Right renal cortex interstitium (tissue), 3 donors: ENCODE measurements around the gene APELA. TPM values are rescaled to one million over a fixed set of nuclear protein-coding genes. Genes with fewer than 3 reads are reported as not detected.
"Not testable (repeated sequence)": the region's sequence is repeated elsewhere in the genome, so short reads cannot be mapped to it uniquely, and the experiment has no call there.

ENCODE experiments used
- DNase-seq, 3 donors: peaks; one replicate each; pipeline ENCODE4 v3.0.0-alpha.2; 2013; ENCODE audit warnings: low read depth in 3 of 3, low spot score in 2 of 3
- polyA plus RNA-seq, 3 donors: library from polyadenylated mRNA; unstranded; fragments of 120-200 nt; gene quantifications; one replicate each; pipeline ENCODE4 v1.2.1, GENCODE V29; 2013; ENCODE audit not compliant: insufficient read length in 3 of 3

Gene APELA, protein sequence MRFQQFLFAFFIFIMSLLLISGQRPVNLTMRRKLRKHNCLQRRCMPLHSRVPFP
- polyA plus RNA-seq, result 10 to 100 TPM; 10.7 to 13.6 (median 11.8) TPM

DNA sequence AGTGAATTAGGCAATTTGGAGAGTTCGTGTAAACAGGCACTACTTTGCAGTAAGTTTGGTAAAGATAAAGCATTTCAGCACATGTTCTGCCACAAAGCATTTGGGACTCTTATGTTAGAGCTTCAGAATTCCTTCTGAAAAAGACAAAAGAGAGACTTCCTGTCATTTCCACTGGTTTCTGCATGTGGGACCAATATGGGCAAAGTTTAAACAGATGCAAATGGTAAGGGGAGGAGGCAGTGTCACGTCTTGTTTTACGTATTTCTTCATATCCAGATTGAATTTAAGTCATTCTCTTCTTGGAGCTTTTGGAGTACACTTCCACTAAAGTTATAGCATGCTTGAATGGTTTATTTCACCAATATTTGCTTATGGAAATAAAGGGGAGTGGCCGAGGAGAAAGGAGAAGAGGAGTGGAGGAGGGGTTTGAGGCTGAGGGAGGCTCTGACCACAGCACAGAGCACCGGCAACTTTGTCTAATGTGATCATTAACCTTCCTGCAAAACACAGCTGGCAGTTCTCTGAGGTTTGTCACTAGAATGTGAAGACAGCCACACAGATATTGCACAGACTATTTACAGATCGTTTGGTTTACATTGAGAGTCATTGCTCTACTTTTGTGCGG lies at the start of gene APELA:
Gene APELA (plus strand): TSS at position 479 of the 625 bp plus-strand sequence. CDS start 154 bp downstream, outside the sequence.
- peak in 2 of 3 donors; percentile 10 to 23 for DNase-seq

DNA sequence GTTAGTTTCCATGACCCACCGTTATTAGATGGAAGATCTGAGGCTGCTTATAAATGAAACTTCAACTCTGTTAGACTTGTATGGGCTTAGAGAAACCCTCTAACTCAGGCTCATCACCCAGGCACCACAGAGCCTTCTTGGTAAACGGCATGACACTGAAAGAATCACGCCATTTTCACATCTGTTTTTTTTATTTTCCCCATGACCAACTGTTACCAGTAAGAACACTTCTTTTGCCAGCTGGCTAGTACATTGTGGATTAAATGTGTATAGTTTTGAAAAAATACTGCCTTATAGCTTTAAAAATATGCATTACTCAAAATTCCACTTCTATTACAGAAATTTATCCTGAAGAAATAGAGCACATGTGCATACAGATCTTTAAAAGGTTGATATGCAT lies 48.0 kb upstream of the APELA start:
- DNase-seq, result no peak

DNA sequence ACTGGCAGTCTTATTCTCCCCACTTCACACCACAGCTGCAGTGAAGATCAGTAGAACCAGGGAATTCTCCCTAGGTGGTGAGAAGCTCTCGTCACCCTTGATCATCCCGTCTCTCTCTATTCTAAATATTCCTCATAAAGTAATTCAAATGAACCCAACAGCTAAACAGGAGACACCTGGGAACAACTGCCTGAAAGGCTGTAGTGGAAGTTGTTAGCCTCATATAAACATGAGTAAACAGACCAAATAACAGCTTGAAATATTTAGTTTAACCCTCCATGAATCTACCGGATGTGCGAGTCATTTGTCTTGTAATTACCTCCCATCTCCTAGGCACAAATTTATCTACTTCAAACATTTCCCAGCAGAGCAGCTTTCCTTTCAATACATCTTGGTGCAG lies 30.4 kb upstream of the APELA start:
- DNase-seq, result no peak

DNA sequence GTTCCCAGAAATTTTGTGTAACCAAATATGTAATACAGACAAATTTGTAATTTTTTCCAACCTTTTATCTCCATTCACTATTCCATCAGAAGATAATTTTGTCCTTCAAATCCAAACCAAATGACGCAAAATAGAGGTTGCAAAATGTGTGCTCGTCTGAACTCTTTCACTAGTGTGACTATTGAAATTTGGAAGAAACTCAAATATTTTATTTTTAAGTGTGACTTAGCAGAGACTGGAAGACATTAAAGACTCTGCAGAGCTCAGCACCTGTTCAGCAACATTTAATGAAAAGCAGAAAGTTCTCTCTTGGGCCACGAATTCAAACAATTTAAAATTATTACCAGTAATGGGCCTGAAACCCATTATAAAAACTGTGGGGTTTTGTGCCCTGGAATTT lies 30.0 kb upstream of the APELA start:
- DNase-seq, result no peak

DNA sequence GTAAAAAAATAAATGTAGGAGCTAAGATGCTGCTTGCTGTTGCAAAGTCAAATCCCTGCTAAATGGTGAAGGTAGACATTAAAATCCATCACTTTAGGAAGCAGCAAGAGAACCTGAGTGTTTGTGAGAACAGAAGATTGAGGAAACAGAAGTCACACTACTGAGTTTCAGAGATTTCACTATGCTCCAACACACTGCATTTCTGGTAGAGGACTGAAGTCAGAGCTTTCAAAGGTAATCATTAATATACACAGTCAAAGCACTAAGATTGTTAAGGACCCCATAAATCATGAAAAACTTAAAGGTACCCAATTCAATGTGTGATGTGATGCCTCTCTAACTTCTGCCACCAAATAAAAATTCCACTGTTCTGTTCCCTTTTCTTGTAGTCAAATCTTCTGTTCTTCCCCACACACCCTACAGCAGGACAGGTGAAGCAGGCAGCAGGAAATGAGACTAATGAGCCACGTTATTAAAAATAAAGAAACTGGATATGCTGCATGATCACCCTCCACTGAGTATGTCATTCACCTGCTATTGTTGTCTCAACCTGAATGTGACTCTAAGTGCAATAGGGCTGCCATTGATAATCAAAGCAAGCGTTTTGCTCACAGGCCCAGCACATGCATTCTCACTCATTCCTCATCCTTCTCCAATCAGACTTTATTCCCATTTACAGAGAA lies 28.9 kb upstream of the APELA start:
- no peak for DNase-seq

DNA sequence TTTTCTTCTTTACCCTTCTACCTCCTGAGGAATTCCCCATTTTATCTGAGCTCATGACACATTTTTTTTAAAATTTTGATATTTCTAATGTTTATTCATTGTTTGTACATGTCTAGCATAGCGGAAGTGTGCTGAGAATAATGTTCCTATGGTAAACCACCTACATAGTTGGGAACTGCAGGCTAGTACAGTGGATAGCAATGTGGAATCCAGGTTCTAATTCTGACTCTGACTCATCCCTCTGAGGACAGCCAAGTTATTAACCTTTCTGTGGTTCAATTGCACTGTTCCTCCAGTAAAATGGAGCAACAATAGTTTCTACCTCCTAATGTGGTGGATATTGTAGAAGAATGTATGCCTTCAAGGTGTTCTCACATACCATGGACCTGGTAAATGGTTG lies 20.6 kb upstream of the APELA start:
- DNase-seq, result no peak

DNA sequence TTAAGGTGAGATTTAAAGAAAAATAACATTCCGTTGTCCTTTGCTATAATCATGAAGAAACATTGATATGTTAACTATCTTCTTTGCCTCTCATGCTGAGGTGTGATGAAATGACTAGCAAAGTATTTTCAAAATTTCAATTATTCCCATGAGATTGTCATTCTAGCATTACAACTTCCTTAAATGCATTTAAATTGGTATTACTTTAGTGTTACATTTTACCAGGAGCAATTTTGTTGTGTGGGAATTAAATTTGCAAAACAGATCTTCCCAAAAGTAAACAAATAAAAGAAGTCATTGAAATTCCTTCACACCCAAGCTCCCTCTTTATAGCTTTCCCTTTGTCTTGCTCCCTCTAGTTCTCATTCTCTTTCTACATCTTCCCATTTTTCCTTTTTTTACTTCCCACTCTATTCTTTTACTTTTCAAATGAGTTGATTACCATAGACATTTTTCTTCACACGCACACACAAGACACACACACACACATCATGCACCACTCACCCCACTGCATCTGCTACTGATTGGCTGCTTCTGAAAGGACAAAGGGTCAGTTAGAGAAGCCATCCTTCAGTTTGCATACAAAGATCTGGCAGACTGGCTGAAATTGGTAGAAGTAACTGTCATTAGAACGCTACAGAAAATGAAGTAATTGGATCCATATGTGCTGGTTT lies 10.0 kb upstream of the APELA start:
- DNase-seq, result no peak

DNA sequence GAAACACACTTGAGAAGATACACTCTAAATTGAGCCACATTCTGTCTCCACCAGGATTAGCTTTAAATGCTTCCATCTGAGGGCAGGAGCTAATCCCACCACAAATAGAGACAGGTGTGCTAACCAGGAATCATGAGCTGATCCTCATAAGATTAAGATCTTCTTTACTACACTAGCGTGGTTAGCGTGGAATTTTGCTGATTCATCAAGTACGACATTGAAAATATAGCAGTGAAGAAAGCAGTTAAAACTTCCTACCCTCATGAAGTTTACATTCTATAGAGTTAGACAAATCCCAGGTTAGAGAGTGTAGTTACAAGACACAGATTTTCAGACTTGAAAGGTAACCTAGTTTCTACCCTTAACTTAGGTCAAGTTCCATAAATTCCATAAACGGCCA lies 5.3 kb upstream of the APELA start:
- no peak for DNase-seq

DNA sequence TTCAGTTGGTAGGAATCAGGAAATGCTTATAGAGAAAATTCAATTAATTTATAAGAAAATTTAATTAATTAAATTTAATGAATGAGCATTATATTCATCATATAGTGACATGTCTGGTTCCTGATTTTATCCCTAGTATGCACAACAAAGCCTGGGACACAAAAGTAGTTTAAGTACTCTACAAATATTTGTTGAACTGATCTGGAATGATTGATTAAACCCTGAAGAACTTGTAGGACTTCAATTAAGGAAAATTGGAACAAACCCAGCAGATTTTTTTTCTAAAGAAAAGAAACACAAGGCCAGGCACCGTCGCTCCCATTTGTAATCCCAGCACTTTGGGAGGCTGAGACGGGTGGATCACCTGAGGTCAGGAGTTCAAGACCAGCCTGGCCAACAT lies 4.5 kb upstream of the APELA start:
- no peak for DNase-seq

DNA sequence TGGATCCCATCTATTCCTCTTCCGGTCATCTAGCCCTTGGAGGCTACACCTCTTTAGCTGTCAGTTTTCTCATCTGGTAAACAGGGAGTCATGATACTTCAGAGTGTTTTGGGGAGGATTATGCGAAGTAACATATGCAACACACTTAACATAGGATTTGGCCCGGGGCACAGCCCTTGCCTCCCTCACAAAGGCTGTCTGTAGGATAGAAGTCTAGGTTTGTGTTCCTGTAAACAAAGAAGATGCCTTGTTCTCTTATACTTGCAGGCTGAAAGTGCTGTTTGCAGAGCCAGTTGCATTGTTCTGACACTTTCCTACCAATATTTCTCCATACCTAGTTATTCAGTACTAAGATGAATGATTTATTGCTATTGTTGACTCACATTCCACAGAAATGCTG lies 2.2 kb upstream of the APELA start:
- DNase-seq, result no peak

DNA sequence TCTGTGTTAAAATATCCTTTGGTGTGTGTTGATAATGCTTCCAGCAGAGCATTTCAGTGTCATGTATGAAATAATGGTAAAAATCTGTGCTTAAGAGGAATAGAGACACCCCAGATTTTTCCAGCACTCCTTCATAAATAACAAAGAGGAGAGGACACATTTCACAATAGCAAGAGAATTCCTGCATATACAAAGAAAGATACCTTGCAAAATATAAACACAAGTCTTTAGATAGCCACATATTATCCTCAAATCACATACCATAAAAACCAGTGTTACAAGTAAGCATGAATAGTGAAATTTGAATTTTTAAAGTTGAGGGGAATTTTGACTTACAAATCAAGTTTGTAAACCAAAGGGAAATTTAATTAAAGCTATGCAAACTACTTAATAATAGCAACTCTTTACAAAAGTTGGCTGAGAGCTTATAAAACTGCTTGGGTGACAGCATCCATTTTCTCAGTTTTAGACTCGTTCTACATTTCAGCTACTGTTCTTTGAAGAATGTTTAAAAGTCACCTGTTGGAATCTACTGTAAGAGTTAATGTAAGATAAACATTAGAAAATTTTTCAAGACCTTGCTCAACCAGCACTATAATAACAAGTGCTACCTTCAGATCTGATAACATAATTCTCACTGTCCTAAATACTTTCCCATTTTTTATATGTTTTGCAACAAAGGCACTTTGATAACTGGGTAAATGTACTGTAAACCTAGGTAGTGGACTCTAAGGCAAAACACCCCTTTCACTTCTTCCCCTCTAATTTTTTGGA lies 3.7 kb downstream of the APELA start:
- DNase-seq, result no peak

DNA sequence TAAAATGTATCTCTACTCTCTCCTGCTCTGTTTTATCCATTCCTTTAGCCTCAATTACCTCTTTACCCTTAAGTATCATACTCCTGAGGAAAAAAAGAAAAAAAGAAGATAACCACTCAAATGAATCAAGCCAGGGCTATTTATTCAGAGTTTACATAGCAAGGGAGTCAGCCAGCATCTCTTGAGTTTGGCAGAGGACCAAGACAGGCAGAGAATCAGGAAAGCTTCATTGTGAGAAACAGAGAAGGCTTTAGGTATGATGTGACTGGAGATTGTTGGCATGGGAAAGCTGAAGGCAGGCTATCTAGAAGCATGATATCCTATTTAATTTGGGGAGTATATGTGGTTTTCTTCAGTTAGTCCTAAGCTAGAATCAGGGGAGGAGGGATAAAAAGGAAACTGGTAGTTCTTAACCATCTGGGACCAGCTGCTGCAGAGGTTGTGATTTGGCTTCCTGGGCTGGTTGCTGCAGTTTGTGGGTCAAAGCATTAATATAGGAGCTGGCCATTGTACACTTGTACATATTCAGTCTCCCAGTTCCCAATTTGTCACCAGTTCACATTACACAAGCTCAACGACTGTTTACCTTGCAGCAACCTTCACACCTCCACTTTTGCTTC lies 11.2 kb downstream of the APELA start:
- no peak for DNase-seq

DNA sequence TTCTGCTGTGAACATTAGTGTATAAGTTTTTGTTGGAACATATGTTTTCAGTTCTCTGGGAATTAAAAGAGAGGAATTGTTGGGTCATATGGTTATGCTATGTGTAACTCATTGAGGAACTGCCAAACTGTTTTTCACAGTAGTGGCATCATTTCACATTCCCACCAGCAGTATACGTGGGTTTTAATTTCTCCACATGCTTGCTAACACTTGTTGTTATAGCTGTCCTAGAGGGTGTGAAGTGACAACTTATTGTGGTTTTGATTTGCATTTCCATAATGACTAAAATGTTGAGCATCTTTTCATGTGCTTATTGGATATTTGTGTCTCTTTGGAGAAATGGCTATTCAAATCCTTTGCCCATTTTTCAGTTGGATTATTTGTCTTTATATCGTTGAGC lies 13.7 kb downstream of the APELA start:
- no peak for DNase-seq

DNA sequence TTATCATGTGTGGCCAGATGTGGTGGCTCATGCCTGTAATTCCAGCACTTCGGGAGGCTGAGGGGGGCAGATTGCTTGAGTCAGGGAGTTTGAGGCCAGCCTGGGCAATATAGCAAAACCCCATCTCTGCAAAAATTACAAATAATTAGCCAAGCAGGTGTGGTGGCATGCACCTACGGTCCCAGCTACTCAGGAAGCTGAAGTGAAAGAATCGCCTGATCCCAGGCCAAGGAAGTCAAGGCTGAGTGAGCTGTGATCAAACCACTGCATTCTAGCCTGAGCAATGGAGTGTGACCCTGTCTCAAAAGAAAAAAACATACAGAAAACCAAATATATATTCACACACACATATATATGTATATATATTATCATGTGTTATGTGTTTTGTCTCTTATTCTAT lies 15.0 kb downstream of the APELA start:
- DNase-seq, result no peak

DNA sequence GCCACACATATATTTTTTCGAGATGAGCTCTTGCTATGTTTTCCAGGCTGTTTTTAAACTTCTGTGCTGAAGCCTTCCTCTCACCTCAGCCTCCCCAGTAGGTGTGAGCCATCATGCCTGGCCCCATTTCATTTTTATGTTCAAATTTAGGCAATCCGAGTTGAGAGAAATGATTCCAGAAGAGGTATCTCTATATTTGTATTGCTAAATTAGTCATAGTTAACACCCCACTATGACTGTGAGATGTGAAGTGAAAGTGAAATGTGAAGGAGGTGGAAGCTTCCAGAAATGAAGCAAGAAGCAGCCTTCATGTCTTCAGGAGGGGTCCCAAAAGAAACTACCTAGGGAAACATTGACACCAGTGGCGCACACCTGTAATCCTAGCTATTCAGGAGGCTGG lies 17.7 kb downstream of the APELA start:
- DNase-seq, result no peak

DNA sequence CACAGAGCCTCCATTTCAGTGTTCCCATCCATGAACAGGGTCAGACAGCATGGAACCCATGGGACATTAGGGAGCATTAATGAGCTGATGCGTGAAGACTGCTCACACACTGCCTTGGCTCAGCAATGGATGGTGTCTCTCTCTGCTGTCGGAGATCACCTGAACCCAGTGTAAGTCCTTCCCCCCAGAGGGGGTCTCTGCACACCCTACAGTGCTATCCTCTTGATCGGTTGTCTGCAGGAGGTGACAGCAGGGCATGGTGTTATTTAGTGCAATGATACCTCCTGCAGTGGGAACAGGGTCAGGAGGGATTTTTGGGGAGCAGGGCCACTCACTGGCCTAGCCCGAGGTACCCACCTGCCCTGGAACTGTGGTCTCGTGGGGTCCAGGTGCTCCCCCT lies 25.6 kb downstream of the APELA start:
- DNase-seq, result no peak

DNA sequence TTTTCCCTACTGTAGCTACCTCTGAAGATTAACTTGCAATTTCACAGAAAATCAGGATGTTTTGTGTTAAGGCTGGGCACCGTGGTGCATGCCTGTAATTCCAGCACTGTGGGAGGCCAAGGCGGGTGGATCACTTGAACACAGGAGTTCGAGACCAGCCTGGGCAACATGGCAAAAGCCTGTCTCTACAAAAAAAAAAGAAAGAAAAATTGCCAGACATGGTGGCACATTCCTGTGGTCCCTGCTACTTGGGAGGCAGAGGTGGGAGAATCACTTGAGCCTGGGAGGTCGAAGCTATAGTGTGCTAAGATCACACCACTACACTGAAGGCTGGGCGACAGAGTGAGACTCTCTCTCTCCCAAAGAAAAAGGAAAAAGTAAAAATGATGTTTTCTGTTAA lies 27.4 kb downstream of the APELA start:
- no peak for DNase-seq

DNA sequence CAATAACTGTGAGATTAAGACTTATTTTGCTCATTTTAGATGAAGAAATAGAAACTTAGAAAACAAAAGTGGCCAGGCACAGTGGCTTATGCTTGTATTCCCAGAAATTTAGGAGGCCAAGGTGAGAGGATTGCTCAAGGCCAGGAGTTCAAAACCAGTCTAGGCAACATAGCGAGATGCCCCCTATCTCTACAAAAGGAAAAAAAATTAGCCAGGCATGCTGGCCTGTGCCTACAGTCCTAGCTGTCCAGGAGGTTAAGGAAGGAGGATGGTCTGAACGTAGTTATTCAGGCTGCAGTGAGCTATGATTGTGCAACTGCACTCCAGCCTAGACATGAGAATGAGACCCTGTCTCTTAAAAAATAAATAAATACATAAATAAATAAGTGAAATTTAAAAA lies 28.0 kb downstream of the APELA start:
- DNase-seq, result no peak

DNA sequence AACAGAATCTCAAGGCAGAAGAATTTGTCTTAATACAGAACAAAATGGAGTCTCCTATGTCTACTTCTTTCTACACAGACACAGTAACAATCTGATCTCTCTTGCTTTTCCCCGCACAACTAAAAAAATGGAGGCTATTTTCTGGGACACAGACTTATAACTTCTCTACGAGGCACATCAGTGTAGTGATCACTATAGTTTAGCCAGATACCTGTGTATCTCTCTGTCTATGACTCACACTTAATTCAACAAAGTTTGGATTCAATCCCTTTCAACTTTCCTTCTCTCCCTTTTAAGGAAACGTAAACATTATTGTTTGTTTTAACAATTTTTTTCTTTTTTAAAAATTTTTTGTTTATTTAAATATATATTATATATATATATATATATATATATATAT lies 29.4 kb downstream of the APELA start:
- no peak for DNase-seq

DNA sequence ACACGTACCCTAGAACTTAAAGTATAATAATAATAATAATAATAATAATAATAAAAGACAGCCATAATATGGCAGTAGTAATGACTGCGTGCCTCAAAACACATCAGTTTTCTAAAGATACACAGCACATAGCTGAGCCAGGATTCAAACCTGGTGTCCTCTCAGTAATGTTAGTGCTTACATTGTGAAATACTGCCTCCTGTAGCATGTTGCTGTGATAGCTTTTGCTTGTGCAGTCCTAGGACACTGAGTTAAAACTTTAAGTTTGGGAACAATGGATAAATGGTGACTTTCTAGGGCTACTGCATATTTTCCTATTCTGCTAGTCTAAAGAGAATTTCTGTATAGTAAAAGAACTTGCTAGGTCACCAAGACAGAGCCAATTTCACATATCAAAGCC lies 36.5 kb downstream of the APELA start:
- DNase-seq, result not testable (repeated sequence)

DNA sequence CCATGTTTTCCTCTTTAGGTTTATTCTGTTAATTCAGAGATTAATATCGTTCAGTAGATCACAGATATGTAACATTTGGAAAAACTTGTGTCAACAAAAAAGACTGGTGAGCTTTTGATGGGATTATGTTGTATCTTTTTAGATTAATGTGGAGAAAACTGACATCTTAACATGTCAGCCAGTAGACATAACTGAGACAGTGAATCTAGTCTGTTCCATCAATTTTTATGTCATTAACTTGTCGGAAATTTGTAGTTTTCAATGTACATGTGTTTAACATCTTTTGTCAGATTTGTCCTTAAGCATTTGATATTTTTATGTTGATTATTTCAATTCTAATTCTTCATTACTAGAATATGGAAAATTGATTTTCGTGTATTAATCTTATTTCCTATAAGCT lies 42.0 kb downstream of the APELA start:
- no peak for DNase-seq
